NCI-H226 (cell line): ENCODE measurements around the gene RNASET2.
A peak's percentile ranks its signal among the peaks of the same experiment; 100 is the strongest.
"Not testable (repeated sequence)": the region's sequence is repeated elsewhere in the genome, so short reads cannot be mapped to it uniquely, and the experiment has no call there.

ENCODE experiments used
- DNase-seq: peaks from one replicate; pipeline ENCODE4 v3.0.0-alpha.2; 2015

The RNASET2 gene

DNA sequence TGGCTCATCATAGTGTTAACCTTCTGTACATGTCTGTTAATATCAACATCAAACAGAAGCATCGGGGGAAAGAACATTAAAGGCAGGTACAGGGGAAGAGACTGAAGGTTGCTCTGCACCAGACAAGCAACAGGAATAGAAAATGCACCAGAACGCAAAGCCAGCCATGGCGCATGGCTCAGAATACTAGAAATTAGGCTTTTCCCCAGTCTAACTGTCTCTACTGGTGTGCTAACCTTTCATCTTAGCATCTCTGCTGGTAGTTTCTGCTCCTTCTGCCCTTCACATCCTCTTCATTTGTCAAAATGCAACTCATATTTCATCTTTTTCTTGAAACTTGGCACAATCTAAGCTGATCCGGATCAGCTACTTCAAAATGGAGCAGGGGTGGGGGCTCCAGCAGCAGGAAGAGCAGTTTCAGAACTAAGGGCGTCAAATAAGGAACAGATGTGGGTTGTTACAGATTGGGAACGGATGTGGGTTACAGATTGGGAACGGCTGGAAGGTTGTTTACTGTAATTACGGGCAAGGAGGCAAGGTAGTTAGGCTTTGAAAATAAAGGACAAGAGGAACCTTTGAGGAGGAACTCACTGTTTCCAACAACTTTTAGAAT is 13.1 kb upstream of the RNASET2 start:
- DNase-seq: no peak

DNA sequence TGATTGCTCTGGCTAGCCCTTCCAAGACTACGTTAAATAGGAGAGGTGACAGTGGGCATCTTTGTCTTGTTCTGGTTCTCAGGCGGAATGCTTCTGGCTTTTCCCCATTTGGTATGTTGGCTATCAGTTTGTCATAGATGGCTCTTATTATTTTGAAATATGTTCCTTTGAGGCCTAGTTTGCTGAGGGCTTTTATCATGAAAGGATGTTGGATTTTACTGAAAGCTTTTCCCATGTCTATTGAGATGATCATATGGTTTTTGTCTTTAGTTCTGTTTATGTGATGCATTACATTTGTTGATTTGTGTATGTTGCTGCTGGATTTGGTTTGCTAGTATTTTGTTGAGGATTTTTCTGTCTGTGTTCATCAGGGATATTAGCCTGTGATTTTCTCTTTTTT is 9.9 kb upstream of the RNASET2 start:
- no peak for DNase-seq

DNA sequence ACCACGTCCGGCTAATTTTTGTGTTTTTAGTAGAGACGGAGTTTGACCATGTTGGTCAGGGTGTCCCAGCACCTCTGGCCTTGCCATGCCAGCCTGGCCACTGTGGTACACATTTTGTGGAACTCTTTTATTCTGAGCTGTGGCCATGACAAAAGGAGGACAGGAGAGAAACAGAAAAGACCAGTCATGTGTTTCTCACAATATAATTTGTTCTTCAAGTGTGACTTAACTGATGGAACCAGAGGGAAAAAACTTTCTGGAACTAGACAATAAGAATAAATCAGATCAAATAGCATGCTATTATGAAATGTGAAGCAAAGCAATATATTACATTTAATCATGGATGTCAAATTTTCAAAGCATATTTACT is 4.2 kb upstream of the RNASET2 start:
- no peak for DNase-seq

DNA sequence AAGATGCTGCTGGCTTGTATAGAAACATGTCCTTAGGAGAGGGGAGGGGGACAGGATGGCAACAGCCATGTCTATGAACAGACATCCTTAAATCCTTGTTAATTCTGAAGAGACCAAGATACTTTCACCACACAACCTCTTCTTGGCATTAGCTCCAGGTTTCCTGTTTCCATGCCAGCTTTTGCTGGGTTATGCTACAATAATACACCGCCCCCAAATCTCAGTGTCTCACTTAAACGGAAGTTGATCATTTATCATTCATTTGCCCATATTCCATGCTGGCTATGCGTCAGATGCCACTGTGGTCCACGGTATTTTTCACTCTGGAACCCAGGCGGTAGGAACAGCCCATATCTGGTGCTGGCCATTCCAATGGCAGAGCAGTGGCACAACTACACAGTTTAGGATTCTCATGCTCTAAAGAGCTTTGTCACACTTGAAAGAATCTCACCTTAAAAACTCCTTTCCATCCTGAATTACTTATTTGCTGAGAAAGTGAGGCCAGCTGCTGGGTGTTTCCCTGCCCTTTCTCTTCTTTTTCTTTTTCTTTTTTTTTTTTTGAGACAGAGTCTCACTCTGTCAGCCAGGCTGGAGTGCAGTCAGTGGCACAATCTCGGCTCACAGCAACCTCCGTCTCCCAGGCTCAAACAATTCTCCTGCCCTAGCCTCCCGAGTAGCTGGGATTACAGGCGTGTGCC is 3.7 kb upstream of the RNASET2 start:
- DNase-seq: no peak

DNA sequence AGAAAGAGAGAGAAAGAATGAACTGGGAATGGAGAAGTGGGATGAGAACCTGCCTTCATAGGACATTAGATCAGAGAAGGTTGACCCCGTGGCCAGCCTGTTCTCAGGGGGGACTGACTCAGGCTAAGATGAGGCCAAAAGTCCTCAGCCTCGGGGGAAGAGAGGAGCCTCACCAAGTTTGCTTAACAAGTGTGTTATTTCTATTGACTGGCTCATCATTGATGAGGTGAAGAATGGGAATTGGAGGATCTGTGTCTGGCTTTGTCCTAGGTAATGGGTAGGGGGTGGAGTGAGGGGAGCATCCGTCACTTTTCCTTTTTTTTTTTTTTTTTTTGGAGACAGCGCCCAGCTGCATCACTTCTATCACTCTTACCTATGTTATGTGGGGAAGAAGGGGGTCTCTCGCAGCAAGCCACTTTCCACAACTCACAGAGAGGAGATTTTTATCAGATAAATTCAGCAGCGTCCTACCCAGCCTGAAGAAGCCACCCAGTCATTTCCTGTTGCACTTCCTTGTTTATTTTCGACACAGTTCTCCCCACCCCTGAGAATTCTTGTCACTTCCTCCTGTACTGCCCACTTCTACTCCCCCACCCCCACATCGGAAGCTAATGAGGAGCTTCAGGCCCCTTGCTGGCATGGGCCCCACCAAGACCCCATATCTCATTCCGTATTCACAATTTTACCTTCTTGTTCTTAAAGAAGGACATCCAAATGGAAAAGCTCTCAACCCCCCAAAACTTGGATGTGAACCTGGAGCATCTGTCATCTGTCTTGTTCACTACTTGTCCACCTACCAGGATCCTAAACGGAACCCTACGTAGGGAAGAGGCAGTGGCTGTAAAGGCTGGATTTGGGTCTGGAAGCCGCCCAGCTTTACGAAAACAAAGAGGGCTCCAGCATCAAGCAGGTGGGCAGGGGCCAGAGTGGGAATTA is 2.8 kb upstream of the RNASET2 start:
- DNase-seq: no peak

DNA sequence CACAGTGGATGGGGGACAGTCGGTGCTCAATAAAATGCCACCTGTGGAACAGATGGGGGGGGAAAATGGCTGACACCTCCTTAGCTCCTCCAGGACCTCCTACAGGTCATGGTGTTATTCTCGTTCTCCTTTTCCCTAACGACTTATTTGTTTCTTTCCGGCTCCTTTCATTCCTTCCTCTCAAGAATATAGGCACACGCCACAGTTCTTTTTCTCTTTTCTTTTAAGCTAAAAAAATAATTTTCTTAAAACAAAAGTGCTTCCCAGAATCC is 1.4 kb upstream of the RNASET2 start:
- DNase-seq: no peak

DNA sequence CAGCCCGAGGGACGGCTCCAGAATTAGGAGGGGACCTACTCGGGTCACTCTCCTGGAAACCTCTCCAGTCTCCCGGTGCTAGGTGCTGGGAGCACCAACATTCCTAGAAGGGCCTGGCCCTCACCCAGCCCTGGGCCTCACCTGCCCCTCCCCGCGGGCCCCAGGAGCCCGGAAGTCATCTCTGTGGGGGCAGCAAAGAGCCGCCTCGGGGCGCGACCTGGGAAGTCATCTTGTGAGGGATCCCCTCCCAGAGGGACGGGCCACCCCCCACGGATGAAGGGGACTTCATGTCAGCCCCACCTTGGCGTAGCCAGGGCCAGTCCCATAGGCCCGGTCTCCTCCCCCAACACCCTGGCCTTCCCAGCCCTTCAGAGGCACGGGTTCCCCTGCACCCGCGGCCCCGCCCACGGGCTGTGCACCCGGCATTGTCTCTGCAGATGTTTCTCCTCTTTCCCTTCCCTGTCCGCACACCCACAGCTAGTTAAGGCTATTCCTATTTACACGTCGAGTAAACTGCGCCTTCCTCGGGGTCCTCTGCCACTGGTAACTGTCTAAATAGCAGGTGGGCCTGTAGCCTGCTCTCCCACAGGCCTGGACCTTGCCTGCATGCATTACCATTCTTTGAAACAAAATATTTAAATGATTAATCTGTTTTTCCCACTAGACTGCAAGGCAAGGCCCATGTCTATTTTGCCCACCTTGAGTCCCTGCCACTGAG is 896 bp upstream of the RNASET2 start:
- DNase-seq: peak; percentile 22

DNA sequence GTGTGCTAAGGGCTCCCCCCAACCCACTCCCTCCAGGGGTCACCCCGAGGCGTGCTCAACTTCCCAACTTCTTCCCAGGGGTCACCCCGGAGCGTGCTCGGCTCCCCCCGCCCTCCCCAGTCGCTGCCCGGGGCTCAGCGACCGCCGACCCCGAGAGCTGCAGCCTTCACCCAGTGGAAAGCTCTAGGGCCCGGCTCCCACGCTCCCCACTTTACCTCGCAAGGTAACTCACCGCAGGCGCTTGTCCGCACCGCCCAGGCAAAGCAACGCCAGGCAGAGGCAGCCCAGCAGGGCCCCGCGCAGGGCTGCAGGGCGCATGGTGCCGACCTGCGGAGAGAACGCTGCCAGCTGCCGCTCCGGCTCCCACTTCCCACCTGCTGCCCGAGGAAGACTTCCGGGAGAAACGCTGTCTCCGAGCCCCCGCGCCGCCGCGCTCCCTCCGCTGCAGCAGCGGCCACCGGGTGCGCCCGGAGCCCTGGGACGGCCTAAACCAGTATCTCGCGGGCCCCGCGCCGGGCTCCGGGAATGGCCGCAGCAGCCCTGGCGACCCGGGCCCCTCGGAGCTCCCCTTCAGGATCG is 396 bp downstream of the RNASET2 start:
- peak; percentile 12 for DNase-seq

DNA sequence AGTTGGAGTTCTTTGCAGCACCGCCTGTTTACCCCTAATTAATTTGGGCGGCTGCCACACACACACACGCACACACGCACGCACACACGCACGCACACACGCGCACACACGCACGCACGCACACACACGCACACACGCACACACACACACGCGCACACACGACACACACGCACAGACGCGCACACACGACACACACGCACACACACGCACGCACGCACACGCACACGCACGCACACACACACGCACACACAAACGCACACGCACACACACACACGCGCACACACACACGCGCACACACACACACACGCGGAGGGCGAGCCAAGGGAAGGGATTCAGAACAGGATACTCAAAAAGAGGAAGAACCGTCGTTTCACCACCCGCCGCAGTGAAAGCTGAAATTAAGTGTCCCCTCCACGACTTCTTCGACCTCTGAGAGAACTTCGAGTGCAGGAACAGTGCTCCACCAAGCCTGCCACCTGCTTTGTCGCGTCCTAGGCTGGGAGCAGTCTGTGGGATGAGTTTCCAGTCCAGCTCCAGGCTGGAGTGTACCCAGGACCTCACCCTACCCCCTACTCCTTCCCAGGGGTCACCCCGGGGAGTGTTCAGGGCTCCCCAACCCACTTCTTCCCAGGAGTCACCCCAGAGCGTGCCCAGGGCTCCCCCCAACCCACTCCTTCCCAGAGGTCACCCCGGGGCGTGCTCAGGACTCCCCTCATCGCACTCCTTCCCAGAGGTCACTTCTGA is 1.1 kb downstream of the RNASET2 start:
- DNase-seq: no peak

DNA sequence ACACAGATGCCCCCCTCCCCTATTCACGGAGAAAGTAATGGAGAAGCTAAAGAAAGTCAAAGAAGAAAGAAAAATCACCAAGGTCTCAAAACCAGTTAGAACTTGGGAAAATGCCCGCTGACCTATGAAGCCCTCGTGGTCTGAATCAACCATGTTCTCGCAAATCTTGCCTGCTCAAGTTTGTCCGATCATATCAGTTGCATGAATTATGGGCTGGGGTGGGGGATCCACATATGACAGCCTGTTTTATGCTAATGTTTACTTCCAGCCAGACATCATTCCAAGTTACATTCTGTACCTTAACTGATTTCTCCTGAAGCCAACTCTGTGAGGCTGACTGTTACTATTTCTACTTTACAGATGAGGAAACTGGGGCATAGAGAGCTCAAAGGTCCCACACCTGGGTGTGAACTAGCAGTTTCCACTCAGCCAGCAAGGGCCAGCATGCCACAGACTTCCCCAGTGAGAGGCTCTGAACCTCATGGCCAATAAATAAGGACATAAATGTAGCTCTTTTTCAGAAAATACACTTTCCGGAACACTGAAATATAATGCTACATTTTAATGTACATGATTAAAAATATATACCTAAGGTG is 2.1 kb downstream of the RNASET2 start:
- no peak for DNase-seq

DNA sequence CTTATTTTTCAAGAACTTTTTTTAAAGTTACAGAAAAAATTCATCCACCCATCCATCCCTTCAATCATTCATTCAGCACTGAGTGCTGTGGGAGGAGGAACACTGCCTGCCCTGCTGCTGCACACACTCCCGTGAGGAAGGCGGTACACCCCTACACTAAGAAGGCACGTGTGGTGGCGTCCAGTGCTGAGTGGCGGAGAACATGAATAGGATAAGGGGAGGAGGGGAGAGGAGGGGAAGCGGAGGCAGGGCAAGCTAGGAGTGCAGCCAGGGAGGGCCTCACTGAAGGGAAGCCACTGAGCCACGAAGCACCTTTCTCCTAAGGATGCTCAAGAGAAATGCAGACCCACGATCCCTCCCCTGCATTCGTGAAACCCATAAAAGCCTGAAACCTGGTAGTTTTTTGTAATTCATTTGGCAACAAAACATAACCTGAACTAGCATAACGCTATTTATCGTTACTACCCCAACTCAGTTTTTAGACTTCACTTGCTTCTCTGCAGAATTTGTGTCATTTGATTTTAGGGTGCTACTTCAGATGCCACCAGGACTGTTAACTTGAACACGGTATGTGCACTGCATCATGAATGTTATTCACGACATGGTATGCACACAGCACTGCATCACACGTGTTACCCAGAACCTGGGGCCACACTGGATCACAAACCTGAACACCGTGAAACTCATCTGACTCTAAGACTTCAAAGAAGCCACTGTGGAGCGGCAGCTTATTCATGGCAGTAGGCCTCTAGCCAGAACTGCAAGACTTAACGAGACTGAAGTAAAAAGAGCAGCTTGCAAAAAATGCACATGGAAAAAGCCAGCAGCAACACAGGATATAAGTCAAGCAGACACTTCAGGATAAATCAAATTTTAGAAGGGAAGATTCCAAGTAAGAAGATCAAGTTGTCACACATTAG is 3.5 kb downstream of the RNASET2 start:
- DNase-seq: no peak

DNA sequence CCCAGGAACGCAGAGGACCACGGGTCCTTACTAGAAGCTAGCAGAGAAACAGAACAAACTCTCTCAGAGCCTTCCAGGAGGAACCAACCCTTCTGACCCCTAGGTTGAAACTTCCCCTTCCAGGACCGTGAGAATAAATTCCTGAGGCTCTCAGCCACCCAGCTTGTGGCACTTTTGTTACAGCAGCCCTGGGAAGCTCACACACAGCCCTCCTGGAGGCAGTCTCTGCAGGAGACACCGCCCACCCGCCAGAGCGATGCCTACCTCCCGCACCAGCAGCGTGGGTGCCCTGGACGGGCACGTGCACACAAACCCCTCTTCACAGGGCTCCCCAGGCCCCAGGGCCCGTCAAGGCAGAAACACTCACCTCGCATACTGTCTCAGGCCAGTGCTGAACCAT is 4.2 kb downstream of the RNASET2 start:
- no peak for DNase-seq

DNA sequence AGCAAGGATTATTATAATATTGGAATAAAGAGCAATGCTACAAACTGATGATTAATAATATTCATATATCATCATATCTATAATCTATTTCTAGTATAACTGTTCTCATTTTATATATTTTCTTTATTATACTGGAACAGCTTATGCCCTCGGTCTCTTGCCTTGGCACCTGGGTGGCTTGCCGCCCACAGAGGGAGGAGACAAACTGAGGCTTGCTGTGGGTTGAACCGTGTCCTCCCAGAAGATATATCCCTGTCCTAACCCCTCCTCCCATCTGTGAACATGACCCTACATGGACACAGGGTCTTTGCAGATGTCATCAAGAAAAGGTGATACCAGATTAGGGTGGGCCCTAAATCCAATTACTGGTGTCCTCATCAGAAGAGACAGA is 4.7 kb downstream of the RNASET2 start:
- no peak for DNase-seq

DNA sequence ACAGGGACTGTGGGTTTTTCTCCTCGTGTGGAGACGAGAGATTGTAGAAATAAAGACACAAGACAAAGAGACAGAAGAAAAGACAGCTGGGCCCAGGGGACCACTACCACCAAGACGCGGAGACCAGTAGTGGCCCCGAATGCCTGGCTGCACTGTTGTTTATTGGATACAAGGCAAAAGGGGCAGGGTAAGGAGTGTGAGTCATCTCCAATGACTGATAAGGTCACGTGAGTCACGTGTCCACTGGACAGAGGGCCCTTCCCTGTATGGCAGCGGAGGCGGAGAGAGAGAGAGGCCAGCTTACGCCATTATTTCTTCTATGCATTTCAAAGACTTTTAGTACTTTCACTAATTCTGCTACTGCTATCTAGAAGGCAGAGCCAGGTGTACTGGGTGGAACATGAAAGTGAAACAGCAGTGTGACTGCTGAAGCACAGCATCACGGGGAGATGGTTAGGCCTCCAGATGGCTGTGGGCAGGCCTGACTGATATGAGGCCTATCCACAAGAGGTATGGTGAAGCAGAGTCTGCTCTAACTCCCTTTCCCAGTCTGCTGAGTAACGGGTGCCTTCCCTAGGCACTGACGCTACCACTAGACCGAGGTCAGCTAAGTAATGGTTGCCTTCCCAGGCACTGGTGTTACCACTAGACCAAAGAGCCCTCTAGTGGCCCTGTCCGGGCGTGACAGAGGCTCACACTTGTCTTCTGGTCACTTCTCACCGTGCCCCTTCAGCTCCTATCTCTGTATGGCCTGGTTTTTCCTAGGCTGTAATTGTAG is 5.3 kb downstream of the RNASET2 start:
- DNase-seq: peak; percentile 79

DNA sequence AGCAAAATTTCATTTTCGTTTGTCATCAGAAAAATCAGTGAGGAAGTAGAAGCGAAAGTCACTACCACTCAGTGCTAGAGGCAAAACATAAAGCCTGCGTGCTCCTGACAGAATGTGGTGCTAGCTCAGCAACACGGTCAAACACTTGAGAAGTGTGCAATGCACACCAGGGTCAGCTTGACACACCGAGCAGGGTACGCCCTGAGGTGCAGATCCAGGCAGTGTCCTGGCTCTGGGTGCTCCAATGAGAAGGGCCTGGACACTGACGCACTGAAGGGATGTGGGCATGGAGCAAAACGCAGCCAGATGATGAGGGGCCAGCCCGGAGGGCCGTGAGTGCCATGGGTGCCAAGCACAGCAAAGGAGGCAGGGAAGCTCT is 5.9 kb downstream of the RNASET2 start:
- no peak for DNase-seq

DNA sequence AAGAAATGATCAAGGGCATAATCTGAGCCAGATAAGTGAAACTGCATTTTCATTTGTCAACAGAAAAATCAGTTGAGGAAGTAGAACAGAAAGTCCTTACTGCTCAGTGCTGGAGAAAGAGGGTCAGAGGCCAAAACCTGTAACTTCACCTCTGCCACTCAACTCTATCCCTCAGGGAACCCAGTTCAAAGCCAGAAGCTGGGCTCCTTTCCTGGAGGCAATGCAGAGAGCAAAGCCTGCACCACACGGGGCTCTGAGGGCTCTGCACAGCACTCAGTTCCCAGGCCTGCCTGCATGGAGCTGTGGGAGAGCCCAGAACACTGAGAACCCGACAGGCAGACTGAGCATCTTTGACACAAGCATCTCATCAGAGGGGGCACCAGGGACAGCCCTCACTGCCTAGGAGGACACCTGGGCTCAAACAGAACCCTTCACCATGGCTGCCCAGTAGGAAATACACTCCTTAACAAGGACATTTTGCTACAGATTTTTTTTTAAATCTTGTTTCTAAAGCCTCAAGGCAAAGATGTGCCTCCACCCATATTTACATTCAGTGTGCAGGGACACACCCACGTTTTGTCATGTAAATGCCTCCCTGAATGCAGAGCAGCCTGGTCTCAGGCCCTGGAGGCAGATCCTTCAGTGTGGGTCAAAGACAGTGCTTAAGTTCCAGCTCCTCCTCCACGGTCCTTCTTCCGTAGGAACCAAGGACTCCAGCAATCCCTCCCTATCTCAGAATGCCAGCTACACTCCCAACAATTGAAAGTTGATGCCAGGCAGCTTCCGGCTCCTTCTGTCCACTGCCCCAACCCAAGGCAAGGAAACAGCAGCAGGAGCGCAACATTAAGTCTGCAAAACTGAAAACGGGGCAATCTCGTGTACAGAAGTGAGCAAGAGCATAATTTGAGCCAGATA is 6.6 kb downstream of the RNASET2 start:
- DNase-seq: no peak

DNA sequence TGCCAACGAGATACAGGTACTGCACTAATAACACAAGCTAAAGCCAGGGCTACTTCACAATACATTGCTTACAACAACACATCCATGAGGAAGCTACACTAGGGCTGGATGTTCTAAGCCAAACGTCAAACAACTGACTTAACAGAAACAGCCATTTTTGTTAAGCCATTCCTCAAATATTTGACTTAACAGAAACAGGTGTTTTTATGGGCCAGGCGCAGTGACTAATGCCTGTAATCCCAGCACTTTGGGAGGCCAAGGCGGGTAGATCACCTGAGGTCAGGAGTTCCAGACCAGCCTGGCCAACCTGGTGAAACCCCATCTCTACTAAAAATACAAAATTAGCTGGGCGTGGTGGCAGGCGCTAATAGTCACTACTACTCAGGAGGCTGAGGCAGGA is 7.6 kb downstream of the RNASET2 start:
- not testable (repeated sequence) for DNase-seq

DNA sequence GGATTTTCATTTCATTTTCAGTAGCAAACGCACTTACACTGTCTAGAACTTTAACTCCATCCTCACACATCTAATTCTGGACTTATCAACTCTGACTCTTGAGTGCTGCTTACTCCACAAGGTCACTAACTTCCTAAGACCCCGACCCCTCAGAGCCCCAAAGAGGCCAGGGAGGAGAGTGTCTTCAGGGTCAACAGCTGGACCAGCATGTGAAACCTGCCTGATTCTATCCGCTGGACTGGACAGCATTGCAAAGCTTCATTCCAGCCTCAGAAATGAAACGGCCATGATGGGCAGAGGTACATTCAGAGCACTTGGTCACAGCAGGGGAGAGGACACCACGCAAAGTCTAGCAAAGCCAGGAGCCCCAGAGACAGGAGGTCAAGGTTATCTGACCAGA is 9.1 kb downstream of the RNASET2 start:
- DNase-seq: no peak

DNA sequence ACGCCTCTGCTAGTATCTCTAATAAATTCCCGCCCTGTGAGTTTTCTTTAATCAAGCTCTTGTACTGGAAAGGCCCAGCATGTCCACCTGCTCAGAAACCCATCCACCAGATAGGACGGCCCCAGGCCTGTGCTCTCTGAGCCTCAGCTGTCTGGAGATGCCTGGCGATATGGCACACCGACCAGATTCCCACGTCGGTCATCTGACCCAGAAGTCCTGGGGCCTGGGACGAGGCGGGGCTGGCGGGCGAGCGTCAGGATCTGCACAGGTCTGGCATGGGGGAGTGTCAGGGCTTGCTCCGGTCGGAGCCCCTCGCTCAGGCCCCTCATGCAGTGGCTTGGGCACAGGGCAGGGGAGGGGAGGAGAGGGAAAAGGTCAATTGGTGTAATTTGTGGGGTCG is 10.2 kb downstream of the RNASET2 start:
- no peak for DNase-seq
